Activated T-cell treated with anti-CD3 and anti-CD28 coated beads for 24 hours (primary cell): ENCODE data around the gene HOXC4.

ENCODE experiments used
- DNase-seq: peaks from one replicate; pipeline ENCODE4 v3.0.0-alpha.2; 2020; ENCODE audit warnings: low read depth

HOXC4 gene

GRCh38 chr12:54053751-54054741 lies at the start of gene HOXC4:
Gene HOXC4, plus strand, starts transcription at chr12:54053835. Its CDS starts 88 bp downstream, at chr12:54053923.
- no peak for DNase-seq

GRCh38 chr12:54004063-54004840 lies 49.4 kb upstream of the HOXC4 start:
- no peak for DNase-seq

GRCh38 chr12:54004841-54005530 lies 48.6 kb upstream of the HOXC4 start:
- DNase-seq: no peak

- no peak for DNase-seq
Observed at GRCh38 chr12:54005531-54005852, 48.1 kb upstream of the HOXC4 start.

GRCh38 chr12:54005853-54006558 lies 47.6 kb upstream of the HOXC4 start:
- DNase-seq: peak; percentile 76

GRCh38 chr12:54006559-54007220 lies 46.9 kb upstream of the HOXC4 start:
- DNase-seq: no peak

GRCh38 chr12:54007538-54008259 lies 45.9 kb upstream of the HOXC4 start:
- no peak for DNase-seq

- no peak for DNase-seq
Observed at GRCh38 chr12:54008260-54008552, 45.4 kb upstream of the HOXC4 start.

- no peak for DNase-seq
Observed at GRCh38 chr12:54009171-54010052, 44.2 kb upstream of the HOXC4 start.

GRCh38 chr12:54010053-54010971 lies 43.3 kb upstream of the HOXC4 start:
- DNase-seq: no peak

- no peak for DNase-seq
Observed at GRCh38 chr12:54010972-54011664, 42.5 kb upstream of the HOXC4 start.

GRCh38 chr12:54011665-54012532 lies 41.7 kb upstream of the HOXC4 start:
- no peak for DNase-seq

GRCh38 chr12:54012631-54013409 lies 40.8 kb upstream of the HOXC4 start:
- DNase-seq: no peak

- no peak for DNase-seq
Observed at GRCh38 chr12:54014377-54015017, 39.1 kb upstream of the HOXC4 start.

GRCh38 chr12:54015018-54015931 lies 38.4 kb upstream of the HOXC4 start:
- no peak for DNase-seq
